ENCODE data around the gene SEC31A. TPM values are rescaled to one million over a fixed set of nuclear protein-coding genes. Genes with fewer than 3 reads are reported as not detected.

SEC31A gene
- total and polyA plus RNA-seq, 2 experiments from 2014 or later = 91.0 to 98.8 TPM

DNA sequence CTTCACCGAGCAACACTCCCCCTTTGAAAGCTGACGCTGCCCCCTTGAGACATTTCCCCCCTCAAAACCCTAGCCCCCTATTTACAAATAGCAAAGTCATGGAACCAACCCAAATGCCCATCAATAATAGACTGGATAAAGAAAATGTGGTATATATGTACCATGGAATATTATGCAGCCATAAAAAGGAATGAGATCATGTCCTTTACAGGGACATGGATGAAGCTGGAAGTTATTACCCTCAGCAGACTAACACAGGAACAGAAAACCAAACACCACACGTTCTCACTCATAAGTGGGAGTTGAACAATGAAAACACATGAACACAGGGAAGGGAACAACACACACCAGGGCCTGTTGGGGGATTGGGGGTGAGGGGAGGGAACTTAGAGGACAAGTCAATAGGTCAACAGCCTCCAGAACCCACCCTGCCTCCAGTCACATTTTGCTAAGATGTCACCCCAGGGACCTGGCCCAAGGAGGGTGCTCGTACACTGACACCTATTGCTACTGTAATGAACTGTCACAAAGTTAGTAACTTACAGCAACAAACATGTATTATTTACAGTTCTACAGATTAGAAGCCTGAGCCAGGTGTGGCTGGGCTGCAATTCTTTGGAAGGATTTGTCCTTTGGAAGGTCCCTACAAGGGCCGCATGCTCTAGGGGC, 113.0 kb downstream of the SEC31A start (continued):
- TF ChIP-seq CREB1 (CRISPR knock-in tag; IDR thresholded peaks at IDR 0.05; ENCODE audit: low read depth) (no peak), JUNB (IDR thresholded peaks at IDR 0.05; ENCODE audit: unreplicated experiment) (no peak)
- TF ChIP-seq, protein P1, sequence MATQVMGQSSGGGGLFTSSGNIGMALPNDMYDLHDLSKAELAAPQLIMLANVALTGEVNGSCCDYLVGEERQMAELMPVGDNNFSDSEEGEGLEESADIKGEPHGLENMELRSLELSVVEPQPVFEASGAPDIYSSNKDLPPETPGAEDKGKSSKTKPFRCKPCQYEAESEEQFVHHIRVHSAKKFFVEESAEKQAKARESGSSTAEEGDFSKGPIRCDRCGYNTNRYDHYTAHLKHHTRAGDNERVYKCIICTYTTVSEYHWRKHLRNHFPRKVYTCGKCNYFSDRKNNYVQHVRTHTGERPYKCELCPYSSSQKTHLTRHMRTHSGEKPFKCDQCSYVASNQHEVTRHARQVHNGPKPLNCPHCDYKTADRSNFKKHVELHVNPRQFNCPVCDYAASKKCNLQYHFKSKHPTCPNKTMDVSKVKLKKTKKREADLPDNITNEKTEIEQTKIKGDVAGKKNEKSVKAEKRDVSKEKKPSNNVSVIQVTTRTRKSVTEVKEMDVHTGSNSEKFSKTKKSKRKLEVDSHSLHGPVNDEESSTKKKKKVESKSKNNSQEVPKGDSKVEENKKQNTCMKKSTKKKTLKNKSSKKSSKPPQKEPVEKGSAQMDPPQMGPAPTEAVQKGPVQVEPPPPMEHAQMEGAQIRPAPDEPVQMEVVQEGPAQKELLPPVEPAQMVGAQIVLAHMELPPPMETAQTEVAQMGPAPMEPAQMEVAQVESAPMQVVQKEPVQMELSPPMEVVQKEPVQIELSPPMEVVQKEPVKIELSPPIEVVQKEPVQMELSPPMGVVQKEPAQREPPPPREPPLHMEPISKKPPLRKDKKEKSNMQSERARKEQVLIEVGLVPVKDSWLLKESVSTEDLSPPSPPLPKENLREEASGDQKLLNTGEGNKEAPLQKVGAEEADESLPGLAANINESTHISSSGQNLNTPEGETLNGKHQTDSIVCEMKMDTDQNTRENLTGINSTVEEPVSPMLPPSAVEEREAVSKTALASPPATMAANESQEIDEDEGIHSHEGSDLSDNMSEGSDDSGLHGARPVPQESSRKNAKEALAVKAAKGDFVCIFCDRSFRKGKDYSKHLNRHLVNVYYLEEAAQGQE (IDR thresholded peaks at IDR 0.05; ENCODE audit: unreplicated experiment) = no peak

DNA sequence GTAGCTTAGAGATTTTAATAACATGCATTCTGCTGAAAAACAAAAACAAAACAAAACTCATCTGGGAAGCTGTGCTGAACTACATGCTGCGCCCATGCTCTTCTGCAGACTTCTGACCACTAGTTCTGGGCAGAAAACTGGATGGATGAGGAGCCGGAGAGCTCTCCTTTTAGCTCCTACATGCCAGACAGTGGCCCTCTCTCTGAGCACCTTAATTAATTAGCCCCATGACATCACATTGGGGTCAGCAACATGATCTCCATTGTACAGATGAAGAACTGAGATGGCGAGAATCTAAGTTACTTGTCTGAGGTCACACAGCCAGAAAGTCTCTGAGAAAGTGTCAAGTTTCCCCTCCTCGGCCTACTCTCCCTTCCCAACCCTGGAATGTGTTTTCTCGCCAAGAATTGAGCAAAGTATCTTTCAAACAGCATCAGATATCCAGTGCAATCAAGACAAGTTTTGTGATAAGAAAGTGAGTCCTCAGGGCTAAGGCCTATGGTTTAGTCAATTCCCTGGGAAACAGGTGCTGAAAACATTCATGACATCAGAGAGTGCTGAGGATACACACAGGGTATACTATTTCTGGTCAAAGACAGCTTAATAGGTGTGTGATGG, 113.9 kb downstream of the SEC31A start:
- H3K4me3 Mint-ChIP-seq = no peak overlapping the region
- Histone ChIP-seq H3K9me2 (ENCODE audit: insufficient read depth) (no peaks in the 10 kb centered on the region), H3K4me1 (ENCODE audit: insufficient read depth) (peaks cover 4% of the 10 kb centered on the region; the same call in 1 of the 2 replicates), H3K36me3 (ENCODE audit: insufficient read depth) (no peaks in the 10 kb centered on the region), H3F3A (replicated peaks; ENCODE audit: low read depth) (no peaks in the 10 kb centered on the region), H3K27me3 (ENCODE audit: insufficient read depth) (peaks cover 33% of the 10 kb centered on the region), H3K4me2 (no peak overlapping the region), H3K79me2 (replicated peaks; ENCODE audit: insufficient read depth) (no peaks in the 10 kb centered on the region), H4K20me1 (replicated peaks; ENCODE audit: insufficient read depth) (no peaks in the 10 kb centered on the region), H2AFZ (no peak overlapping the region), H3K27ac (ENCODE audit: low read depth) (no peak overlapping the region), H3K4me3 (no peak overlapping the region)
- TF ChIP-seq STAT1 (IDR thresholded peaks at IDR 0.05; ENCODE audit: unreplicated experiment) (no peak), NANOG (IDR thresholded peaks at IDR 0.05; ENCODE audit: borderline replicate concordance) (no peak), ZNF331 (CRISPR knock-in tag; IDR thresholded peaks at IDR 0.05; ENCODE audit: low read depth) (no peak)
- TF ChIP-seq, protein P1 (IDR thresholded peaks at IDR 0.05; ENCODE audit: unreplicated experiment) = no peak
- TF ChIP-seq, protein P2, sequence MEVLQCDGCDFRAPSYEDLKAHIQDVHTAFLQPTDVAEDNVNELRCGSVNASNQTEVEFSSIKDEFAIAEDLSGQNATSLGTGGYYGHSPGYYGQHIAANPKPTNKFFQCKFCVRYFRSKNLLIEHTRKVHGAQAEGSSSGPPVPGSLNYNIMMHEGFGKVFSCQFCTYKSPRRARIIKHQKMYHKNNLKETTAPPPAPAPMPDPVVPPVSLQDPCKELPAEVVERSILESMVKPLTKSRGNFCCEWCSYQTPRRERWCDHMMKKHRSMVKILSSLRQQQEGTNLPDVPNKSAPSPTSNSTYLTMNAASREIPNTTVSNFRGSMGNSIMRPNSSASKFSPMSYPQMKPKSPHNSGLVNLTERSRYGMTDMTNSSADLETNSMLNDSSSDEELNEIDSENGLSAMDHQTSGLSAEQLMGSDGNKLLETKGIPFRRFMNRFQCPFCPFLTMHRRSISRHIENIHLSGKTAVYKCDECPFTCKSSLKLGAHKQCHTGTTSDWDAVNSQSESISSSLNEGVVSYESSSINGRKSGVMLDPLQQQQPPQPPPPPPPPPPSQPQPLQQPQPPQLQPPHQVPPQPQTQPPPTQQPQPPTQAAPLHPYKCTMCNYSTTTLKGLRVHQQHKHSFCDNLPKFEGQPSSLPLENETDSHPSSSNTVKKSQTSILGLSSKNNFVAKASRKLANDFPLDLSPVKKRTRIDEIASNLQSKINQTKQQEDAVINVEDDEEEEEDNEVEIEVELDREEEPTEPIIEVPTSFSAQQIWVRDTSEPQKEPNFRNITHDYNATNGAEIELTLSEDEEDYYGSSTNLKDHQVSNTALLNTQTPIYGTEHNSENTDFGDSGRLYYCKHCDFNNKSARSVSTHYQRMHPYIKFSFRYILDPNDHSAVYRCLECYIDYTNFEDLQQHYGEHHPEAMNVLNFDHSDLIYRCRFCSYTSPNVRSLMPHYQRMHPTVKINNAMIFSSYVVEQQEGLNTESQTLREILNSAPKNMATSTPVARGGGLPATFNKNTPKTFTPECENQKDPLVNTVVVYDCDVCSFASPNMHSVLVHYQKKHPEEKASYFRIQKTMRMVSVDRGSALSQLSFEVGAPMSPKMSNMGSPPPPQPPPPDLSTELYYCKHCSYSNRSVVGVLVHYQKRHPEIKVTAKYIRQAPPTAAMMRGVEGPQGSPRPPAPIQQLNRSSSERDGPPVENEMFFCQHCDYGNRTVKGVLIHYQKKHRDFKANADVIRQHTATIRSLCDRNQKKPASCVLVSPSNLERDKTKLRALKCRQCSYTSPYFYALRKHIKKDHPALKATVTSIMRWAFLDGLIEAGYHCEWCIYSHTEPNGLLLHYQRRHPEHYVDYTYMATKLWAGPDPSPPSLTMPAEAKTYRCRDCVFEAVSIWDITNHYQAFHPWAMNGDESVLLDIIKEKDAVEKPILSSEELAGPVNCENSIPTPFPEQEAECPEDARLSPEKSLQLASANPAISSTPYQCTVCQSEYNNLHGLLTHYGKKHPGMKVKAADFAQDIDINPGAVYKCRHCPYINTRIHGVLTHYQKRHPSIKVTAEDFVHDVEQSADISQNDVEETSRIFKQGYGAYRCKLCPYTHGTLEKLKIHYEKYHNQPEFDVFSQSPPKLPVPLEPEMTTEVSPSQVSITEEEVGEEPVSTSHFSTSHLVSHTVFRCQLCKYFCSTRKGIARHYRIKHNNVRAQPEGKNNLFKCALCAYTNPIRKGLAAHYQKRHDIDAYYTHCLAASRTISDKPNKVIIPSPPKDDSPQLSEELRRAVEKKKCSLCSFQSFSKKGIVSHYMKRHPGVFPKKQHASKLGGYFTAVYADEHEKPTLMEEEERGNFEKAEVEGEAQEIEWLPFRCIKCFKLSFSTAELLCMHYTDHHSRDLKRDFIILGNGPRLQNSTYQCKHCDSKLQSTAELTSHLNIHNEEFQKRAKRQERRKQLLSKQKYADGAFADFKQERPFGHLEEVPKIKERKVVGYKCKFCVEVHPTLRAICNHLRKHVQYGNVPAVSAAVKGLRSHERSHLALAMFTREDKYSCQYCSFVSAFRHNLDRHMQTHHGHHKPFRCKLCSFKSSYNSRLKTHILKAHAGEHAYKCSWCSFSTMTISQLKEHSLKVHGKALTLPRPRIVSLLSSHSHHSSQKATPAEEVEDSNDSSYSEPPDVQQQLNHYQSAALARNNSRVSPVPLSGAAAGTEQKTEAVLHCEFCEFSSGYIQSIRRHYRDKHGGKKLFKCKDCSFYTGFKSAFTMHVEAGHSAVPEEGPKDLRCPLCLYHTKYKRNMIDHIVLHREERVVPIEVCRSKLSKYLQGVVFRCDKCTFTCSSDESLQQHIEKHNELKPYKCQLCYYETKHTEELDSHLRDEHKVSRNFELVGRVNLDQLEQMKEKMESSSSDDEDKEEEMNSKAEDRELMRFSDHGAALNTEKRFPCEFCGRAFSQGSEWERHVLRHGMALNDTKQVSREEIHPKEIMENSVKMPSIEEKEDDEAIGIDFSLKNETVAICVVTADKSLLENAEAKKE (CRISPR knock-in tag; IDR thresholded peaks at IDR 0.05) = no peak
- TF ChIP-seq, protein P3, sequence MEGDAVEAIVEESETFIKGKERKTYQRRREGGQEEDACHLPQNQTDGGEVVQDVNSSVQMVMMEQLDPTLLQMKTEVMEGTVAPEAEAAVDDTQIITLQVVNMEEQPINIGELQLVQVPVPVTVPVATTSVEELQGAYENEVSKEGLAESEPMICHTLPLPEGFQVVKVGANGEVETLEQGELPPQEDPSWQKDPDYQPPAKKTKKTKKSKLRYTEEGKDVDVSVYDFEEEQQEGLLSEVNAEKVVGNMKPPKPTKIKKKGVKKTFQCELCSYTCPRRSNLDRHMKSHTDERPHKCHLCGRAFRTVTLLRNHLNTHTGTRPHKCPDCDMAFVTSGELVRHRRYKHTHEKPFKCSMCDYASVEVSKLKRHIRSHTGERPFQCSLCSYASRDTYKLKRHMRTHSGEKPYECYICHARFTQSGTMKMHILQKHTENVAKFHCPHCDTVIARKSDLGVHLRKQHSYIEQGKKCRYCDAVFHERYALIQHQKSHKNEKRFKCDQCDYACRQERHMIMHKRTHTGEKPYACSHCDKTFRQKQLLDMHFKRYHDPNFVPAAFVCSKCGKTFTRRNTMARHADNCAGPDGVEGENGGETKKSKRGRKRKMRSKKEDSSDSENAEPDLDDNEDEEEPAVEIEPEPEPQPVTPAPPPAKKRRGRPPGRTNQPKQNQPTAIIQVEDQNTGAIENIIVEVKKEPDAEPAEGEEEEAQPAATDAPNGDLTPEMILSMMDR (conservative IDR thresholded peaks at IDR 0.05; ENCODE audit: low read depth in 2 of 2) = no peak
- peaks cover 28% of the 10 kb centered on the region for H3K27me3 Mint-ChIP-seq (ENCODE audit: insufficient read depth, low read depth, poor library complexity)
- DNase-seq (ENCODE audit: low spot score) (no peak), ATAC-seq (no peak)
- H3K9me3 Mint-ChIP-seq = no peaks in the 10 kb centered on the region
- no peak overlapping the region for H3K27ac Mint-ChIP-seq
- peaks cover 9% of the 10 kb centered on the region for H3K4me1 Mint-ChIP-seq
- no peaks in the 10 kb centered on the region for H3K36me3 Mint-ChIP-seq (ENCODE audit: low read depth)

Data from GM23338 (cell line).